ENCODE data around the gene CDC42BPG. TPM values are rescaled to one million over a fixed set of nuclear protein-coding genes. Genes with fewer than 3 reads are reported as not detected.

Gene CDC42BPG
- total RNA-seq, 1 experiment from 2014 or later = 21.6 TPM

DNA sequence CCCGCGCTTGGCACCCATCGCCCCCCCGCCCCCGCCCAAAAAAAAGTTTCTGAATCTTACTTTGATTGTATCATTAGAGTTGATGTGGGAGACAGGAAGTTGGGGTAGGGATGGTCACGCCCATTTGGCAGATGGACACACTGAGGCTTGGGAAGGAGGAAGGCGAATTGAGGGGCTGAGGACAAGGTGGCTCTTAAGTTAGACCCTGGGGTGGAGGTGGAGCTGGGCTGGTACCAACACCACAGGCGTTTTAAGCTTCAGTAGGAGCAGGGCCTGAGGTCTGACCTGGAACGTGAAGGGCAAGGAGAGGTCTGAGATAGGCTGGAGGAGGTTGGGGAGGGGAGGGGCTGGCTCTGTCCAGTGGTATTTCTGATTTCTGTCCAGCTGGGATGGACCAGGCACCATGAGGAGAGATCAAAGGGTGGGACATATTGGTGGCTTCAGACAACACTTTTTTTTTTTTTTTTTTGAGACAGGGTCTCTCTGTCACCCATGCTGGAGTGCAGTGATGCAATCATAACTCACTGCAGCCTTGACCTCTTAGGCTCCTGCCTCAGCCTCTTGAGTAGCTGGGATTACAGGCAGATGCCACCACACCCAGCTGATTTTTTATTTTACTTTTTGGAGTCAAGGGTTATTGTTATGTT lies 799 bp upstream of the CDC42BPG start:
- Mint-ChIP-seq H3K4me3 (peak overlapping the region; percentile 65), H3K27ac (peak overlapping the region; percentile 91), H3K36me3 (no peaks in the 10 kb centered on the region), H3K27me3 (ENCODE audit: low read depth) (no peaks in the 10 kb centered on the region), H3K4me1 (peaks cover 40% of the 10 kb centered on the region), H3K9me3 (no peaks in the 10 kb centered on the region)
- CTCF ChIA-PET = interaction anchor here (0.7 to 12.5 kb wide), 6 partner anchors 41 to 395 kb away, joined by 3 to 372 read pairs (median 35); partner anchors contain the start of genes ARL2, BATF2, EHD1 and MAP4K2
- TF ChIP-seq ZNF423 (CRISPR knock-in tag; IDR thresholded peaks at IDR 0.05) (no peak), ZNF263 (CRISPR knock-in tag; IDR thresholded peaks at IDR 0.05; ENCODE audit: low read depth) (no peak), ZBTB43 (CRISPR knock-in tag; IDR thresholded peaks at IDR 0.05) (no peak), GABPB1 (CRISPR knock-in tag; IDR thresholded peaks at IDR 0.05) (0 out of 2 replicates have a peak, but pooled peaks have one; percentile 22), GTF2I (CRISPR knock-in tag; conservative IDR thresholded peaks at IDR 0.05) (peak; percentile 90), CBFB (CRISPR knock-in tag; IDR thresholded peaks at IDR 0.05; ENCODE audit: low read depth) (no peak), JAZF1 (CRISPR knock-in tag; IDR thresholded peaks at IDR 0.05) (no peak), SMAD4 (CRISPR knock-in tag; IDR thresholded peaks at IDR 0.05) (no peak)
- TF ChIP-seq, protein P1, sequence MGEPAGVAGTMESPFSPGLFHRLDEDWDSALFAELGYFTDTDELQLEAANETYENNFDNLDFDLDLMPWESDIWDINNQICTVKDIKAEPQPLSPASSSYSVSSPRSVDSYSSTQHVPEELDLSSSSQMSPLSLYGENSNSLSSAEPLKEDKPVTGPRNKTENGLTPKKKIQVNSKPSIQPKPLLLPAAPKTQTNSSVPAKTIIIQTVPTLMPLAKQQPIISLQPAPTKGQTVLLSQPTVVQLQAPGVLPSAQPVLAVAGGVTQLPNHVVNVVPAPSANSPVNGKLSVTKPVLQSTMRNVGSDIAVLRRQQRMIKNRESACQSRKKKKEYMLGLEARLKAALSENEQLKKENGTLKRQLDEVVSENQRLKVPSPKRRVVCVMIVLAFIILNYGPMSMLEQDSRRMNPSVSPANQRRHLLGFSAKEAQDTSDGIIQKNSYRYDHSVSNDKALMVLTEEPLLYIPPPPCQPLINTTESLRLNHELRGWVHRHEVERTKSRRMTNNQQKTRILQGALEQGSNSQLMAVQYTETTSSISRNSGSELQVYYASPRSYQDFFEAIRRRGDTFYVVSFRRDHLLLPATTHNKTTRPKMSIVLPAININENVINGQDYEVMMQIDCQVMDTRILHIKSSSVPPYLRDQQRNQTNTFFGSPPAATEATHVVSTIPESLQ (CRISPR knock-in tag; IDR thresholded peaks at IDR 0.05) = no peak
- no peak for ATAC-seq
- DNase-seq (ENCODE audit: low spot score) = no peak
- POLR2A ChIA-PET = no interaction called here

- H3K4me3 Mint-ChIP-seq = peak overlapping the region; percentile 93
- peaks cover 35% of the 10 kb centered on the region for H3K4me1 Mint-ChIP-seq
- H3K36me3 Mint-ChIP-seq = peaks cover 3% of the 10 kb centered on the region; the same call in 1 of the 2 replicates
- no peaks in the 10 kb centered on the region for H3K9me3 Mint-ChIP-seq
- DNase-seq (ENCODE audit: low spot score) = no peak
- H3K27me3 Mint-ChIP-seq (ENCODE audit: low read depth) = no peaks in the 10 kb centered on the region
- no peak for ATAC-seq
- TF ChIP-seq ARID4B (CRISPR knock-in tag; IDR thresholded peaks at IDR 0.05; ENCODE audit: borderline replicate concordance) = 0 out of 2 replicates have a peak, but pooled peaks have one; percentile 31
- no peak for TF ChIP-seq ZNF532 (CRISPR knock-in tag; IDR thresholded peaks at IDR 0.05; ENCODE audit: borderline replicate concordance)
- ChIA-PET CTCF (interaction anchor here (0.6 to 12.5 kb wide), 13 partner anchors 17 to 696 kb away, joined by 3 to 372 read pairs (median 4); partner anchors contain the start of genes ARL2, BATF2, EHD1 and MAP4K2), POLR2A (interaction anchor here (0.5 to 1.3 kb wide), 2 partner anchors 13 to 291 kb away, joined by 3 read pairs; partner anchors contain the start of gene SYVN1)
- H3K27ac Mint-ChIP-seq = peak overlapping the region; percentile 81; the same call in 1 of the 2 replicates
Observed at GRCh38 chr11:64843686-64844329, 645 bp downstream of the CDC42BPG start.
